ACHN (cell line): Measurements from ENCODE around the gene C11orf21.

Experiments used
- DNase-seq: peaks from one replicate; pipeline ENCODE4 v3.0.0-alpha.2; 2015
- in situ Hi-C: cut with HindIII; loops from 2 replicates; pipeline ENCODE4 v1.10.0; 2017; ENCODE audit warnings: low sequenced_read_pairs, low pct_ligation_motif_present, low pct_unique_long_range_greater_than_20kb

C11orf21 gene

GRCh38 chr11:2256293-2256913, 45.3 kb downstream of the C11orf21 start:
- in situ Hi-C loops = no loop called here
- no peak for DNase-seq

- no peak for DNase-seq
- in situ Hi-C loops = no loop called here
Measured at GRCh38 chr11:2252018-2252417, 49.7 kb downstream of the C11orf21 start.

- DNase-seq = no peak
- in situ Hi-C loops = no loop called here
Measured at GRCh38 chr11:2251138-2251537, 50.6 kb downstream of the C11orf21 start.

GRCh38 chr11:2250485-2250884, 51.2 kb downstream of the C11orf21 start:
- DNase-seq = no peak
- in situ Hi-C loops = no loop called here

GRCh38 chr11:2250041-2250440, 51.7 kb downstream of the C11orf21 start:
- no peak for DNase-seq
- in situ Hi-C loops = no loop called here

- in situ Hi-C loops = no loop called here
- DNase-seq = no peak
Measured at GRCh38 chr11:2249189-2249916, 52.4 kb downstream of the C11orf21 start.

GRCh38 chr11:2248762-2249161, 53.0 kb downstream of the C11orf21 start:
- in situ Hi-C loops = no loop called here
- DNase-seq = no peak

GRCh38 chr11:2248242-2248641, 53.5 kb downstream of the C11orf21 start:
- no peak for DNase-seq
- in situ Hi-C loops = no loop called here

GRCh38 chr11:2247496-2247895, 54.2 kb downstream of the C11orf21 start:
- in situ Hi-C loops = no loop called here
- no peak for DNase-seq
